Heart right ventricle (tissue), 16 donors: Measurements from ENCODE around the gene LGALS9B. TPM values are rescaled to one million over a fixed set of nuclear protein-coding genes. Genes with fewer than 3 reads are reported as not detected.
"Not testable (repeated sequence)": the region's sequence is repeated elsewhere in the genome, so short reads cannot be mapped to it uniquely, and the experiment has no call there.

Experiments used
- ATAC-seq, 8 donors: fragments of 200-7000 bp; cut with Tn5 transposase; one replicate each; pipeline ENCODE4 v1.9.1; 2020; ENCODE audit warnings: mild to moderate bottlenecking in 8 of 8, moderate library complexity in 8 of 8, moderate number of reproducible peaks in 1 of 8
- DNase-seq, 2 donors: peaks; one replicate each; pipeline ENCODE4 v3.0.0-alpha.2; 2020
- H3K27ac ChIP-seq, 10 donors: fragments of 200-600 bp; sonication (generic) in 2 of 10; one replicate each; pipeline versions ENCODE4 v1.5.0 to v1.8.0; 2020 to 2022; ENCODE audit warnings: mild to moderate bottlenecking in 3 of 10
- H3K27me3 ChIP-seq, 7 donors: fragments of 200-600 bp; one replicate each; pipeline ENCODE4 v1.8.0; 2021 to 2022; ENCODE audit warnings: mild to moderate bottlenecking in 2 of 7
- H3K36me3 ChIP-seq, 9 donors: fragments of 200-600 bp; sonication (generic) in 1 of 9; one replicate each; pipeline versions ENCODE4 v1.5.0 to v1.8.0; 2020 to 2022; ENCODE audit warnings: mild to moderate bottlenecking in 2 of 9
- H3K4me1 ChIP-seq, 9 donors: fragments of 200-600 bp; sonication (generic) in 1 of 9; one replicate each; pipeline versions ENCODE4 v1.5.0 to v1.8.0; 2020 to 2022; ENCODE audit warnings: mild to moderate bottlenecking in 4 of 9
- H3K4me3 ChIP-seq, 10 donors: fragments of 200-600 bp; sonication (generic) in 2 of 10; one replicate each; pipeline versions ENCODE4 v1.5.0 to v1.8.0; 2020 to 2022; ENCODE audit warnings: mild to moderate bottlenecking in 7 of 10, moderate library complexity in 2 of 10
- H3K9me3 ChIP-seq, 11 donors: fragments of 200-600 bp in 10 of 11; sonication (generic) in 2 of 11; one replicate each; pipeline versions ENCODE4 v1.5.0 to v1.8.0; 2013 to 2022; ENCODE audit warnings: mild to moderate bottlenecking in 2 of 11, control low read depth in 1 of 11, moderate library complexity in 1 of 11
- WGBS, 2 donors: extraction: QIAGEN DNeasy Blood & Tissue Kit; methylation state at CpG; one replicate each; pipeline ENCODE4 v1.1.7; 2013; ENCODE audit warnings: inconsistent platforms in 1 of 2; 5-methylcytosine and 5-hydroxymethylcytosine counted together
- intact Hi-C, 10 donors: fragments of 100-400 bp; cut with DNase I; formaldehyde crosslinking; loops; one replicate each; pipeline versions ENCODE4 v1.11.1 to v1.14.2; 2022
- long read RNA-seq, 3 donors: library from polyadenylated mRNA; unstranded; transcript quantifications; one replicate each; pipeline ENCODE4 v2.0.0, GENCODE V29; 2020 to 2021
- polyA plus RNA-seq, 2 donors: library from polyadenylated mRNA; stranded (reverse); fragments of 200-250 nt; gene quantifications; one replicate each; pipeline ENCODE4 v1.2.3, GENCODE V29; 2013
- total RNA-seq, 10 donors: library from RNA; stranded (reverse); fragmentation: NEBNext Ultra II Directional in 3 of 10; extraction: Animal tissue kit (Norgen Biotek cat#: 25700) in 3 of 10; gene quantifications; one replicate each; pipeline versions ENCODE4 v1.2.1 to v1.2.4, GENCODE V29; 2021 to 2023
- donor health status: Arrhythmogenic right ventricular cardiomyopathy.
- donor health status: ischemic (EF 13 %, LVEDD 7.1; RV severe dilation, severe dysfunction).
- donor health status: healthy with polysubstance abuse.
- donor health status: DM: no; HTN: yes; CAD: no.
- donor health status: DM: no; HTN: no; CAD: no.
- donor health status: ischemic (EF 25% LVEDD 6.9; RV normal size, moderate dysfunction).
- donor health status: ischemic (EF 25% LVEDD 5.7; RV mildly dilated, moderate dysfunction).
- donor health status: healthy.
- donor health status: DM: yes; HTN: yes; CAD: no.
- donor health status: Ischemic cardiomyopathy.
- donor health status: ischemic (EF 35%, LVEDD 5.7; RV mildly dilated, moderate dysfunction).
- donor health status: nonischemic (EF 11% LVEDD 7.7; RV severe dilation, severe dysfunction).
- donor health status: DM: yes; HTN: yes; CAD: no.
- donor health status: PGD.
- donor health status: ischemic (EF 29% LVEDD 5.4; RV normal size, mild dysfunction).
- donor health status: nonischemic (EF 23%, LVEDD 6.1; RV moderate dilation, normal function).

Gene LGALS9B
- not detected for total RNA-seq
- not detected for polyA plus RNA-seq
- long read RNA-seq, donor 1 = 0 reads
- long read RNA-seq, donor 2 = 0 reads
- long read RNA-seq, donor 3 = 0 reads

- DNase-seq, intact Hi-C loops, H3K36me3 ChIP-seq, H3K27me3 ChIP-seq, H3K4me1 ChIP-seq, H3K9me3 ChIP-seq, H3K27ac ChIP-seq, ATAC-seq, H3K4me3 ChIP-seq: not testable (repeated sequence)
- no CpG with 5 or more reads among the region's 4 CpGs for WGBS, 2 donors
These were observed at the start of gene LGALS9B for GRCh38 chr17:20467447-20467846. Gene LGALS9B, minus strand, starts transcription at chr17:20467539. Its CDS starts 69 bp downstream, at chr17:20467470.

- H3K4me1 ChIP-seq, H3K4me3 ChIP-seq, ATAC-seq, intact Hi-C loops, H3K9me3 ChIP-seq, H3K27me3 ChIP-seq, DNase-seq, H3K27ac ChIP-seq, H3K36me3 ChIP-seq: not testable (repeated sequence)
- 87 to 94% methylated on average over 6 to 10 of the region's 17 CpGs for WGBS, 2 donors
These were observed 49.6 kb upstream of the LGALS9B start for GRCh38 chr17:20516986-20517385.

- DNase-seq, H3K27me3 ChIP-seq, intact Hi-C loops, H3K36me3 ChIP-seq, H3K4me1 ChIP-seq, ATAC-seq, H3K9me3 ChIP-seq, H3K4me3 ChIP-seq, H3K27ac ChIP-seq: not testable (repeated sequence)
- WGBS, 2 donors = 83% methylated on average over 7 to 9 of the region's 10 CpGs
These were observed 47.8 kb upstream of the LGALS9B start for GRCh38 chr17:20515099-20515498.

- intact Hi-C loops, H3K9me3 ChIP-seq, H3K4me3 ChIP-seq, ATAC-seq, H3K4me1 ChIP-seq, DNase-seq, H3K27me3 ChIP-seq, H3K27ac ChIP-seq, H3K36me3 ChIP-seq: not testable (repeated sequence)
- WGBS, 2 donors = 85 to 95% methylated on average over 2 of the region's 9 CpGs
These were observed 46.2 kb upstream of the LGALS9B start for GRCh38 chr17:20513539-20513938.

GRCh38 chr17:20512378-20512777 is 45.0 kb upstream of the LGALS9B start:
- H3K4me3 ChIP-seq, H3K27ac ChIP-seq, DNase-seq, ATAC-seq, intact Hi-C loops, H3K27me3 ChIP-seq, H3K36me3 ChIP-seq, H3K4me1 ChIP-seq, H3K9me3 ChIP-seq: not testable (repeated sequence)
- no CpG with 5 or more reads among the region's 18 CpGs for WGBS, 2 donors

DNA sequence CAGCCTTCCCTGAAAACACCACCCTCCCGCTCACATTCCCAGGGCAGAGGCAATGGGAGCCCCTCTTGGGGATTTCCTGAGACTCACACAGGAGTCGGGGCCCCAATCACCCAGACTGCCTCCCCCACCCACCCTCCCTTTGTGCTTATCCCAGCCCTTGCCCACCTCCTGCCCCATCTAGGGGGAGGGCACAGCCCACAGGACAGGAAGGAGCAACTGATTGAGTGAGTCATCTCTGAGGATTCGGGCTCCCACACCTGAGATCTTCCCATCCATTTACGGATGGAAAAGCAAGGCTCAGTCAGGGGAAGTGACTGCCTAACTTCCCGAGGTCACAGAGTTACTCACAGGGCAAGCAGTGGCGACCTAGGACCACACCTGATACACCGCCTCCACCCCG is 44.4 kb upstream of the LGALS9B start:
- H3K4me3 ChIP-seq, ATAC-seq, H3K9me3 ChIP-seq, H3K36me3 ChIP-seq, DNase-seq, H3K27me3 ChIP-seq, intact Hi-C loops, H3K27ac ChIP-seq, H3K4me1 ChIP-seq: not testable (repeated sequence)
- no CpG with 5 or more reads among the region's 8 CpGs for WGBS, 2 donors

- peak in 1 of 8 donors; percentile 14 for ATAC-seq
- H3K27ac ChIP-seq, H3K9me3 ChIP-seq, H3K27me3 ChIP-seq, H3K36me3 ChIP-seq, DNase-seq, intact Hi-C loops, H3K4me3 ChIP-seq, H3K4me1 ChIP-seq: not testable (repeated sequence)
- 40 to 88% methylated on average over 1 to 5 of the region's 16 CpGs for WGBS, 2 donors
These were observed 38.0 kb upstream of the LGALS9B start for GRCh38 chr17:20505333-20505732.

GRCh38 chr17:20504388-20505066 is 37.2 kb upstream of the LGALS9B start:
- H3K27ac ChIP-seq, DNase-seq, H3K36me3 ChIP-seq, ATAC-seq, H3K9me3 ChIP-seq, H3K4me1 ChIP-seq, intact Hi-C loops, H3K4me3 ChIP-seq, H3K27me3 ChIP-seq: not testable (repeated sequence)
- WGBS, 2 donors = 75 to 95% methylated on average over 2 of the region's 11 CpGs

GRCh38 chr17:20501896-20502295 is 34.6 kb upstream of the LGALS9B start:
- H3K4me1 ChIP-seq, H3K9me3 ChIP-seq, intact Hi-C loops, H3K27me3 ChIP-seq, H3K4me3 ChIP-seq, H3K27ac ChIP-seq, H3K36me3 ChIP-seq, DNase-seq, ATAC-seq: not testable (repeated sequence)
- WGBS, 2 donors = 31 to 42% methylated on average over 6 to 9 of the region's 11 CpGs

DNA sequence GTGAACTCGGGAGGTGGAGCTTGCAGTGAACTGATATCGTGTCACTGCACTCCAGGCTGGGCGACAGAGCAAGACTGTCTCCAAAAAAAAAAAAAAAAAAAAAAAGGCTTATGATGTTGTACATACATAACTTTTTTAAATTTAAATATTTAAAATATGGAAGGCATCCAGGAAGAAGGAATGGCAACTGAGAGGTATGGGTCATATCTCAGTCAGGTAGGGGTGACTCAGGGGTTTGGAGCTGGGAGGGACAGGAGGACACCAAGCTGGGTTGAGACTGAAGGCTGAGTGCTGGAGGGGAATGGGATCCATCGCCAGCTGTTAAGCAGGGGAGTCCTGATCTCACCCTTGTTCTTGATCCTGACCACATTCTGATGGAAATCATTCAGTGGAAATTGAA is 33.0 kb upstream of the LGALS9B start:
- DNase-seq, H3K9me3 ChIP-seq, intact Hi-C loops, H3K27ac ChIP-seq, H3K27me3 ChIP-seq, H3K36me3 ChIP-seq, ATAC-seq, H3K4me3 ChIP-seq, H3K4me1 ChIP-seq: not testable (repeated sequence)
- WGBS, 2 donors = 76 to 78% methylated on average over 4 of the region's 4 CpGs

DNA sequence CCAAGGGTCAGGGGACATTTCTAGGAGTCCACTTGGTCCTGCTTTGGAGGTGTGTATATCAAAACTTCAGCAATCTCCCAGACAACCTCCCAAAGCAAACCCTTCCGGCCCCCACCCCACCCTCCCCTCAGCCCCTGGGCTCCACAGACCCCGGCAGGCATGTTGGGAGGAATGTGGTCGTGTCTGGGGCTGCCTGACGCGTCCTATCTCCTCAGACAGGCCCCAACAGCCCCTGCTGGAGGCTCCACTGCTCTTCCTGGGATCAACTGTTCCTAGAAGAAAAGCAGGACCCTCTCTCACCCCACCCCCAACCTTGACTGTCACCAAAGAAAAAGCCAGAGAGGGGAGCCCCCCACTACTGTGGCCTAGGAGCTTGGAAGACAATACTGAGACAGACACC is 28.1 kb upstream of the LGALS9B start:
- H3K36me3 ChIP-seq, intact Hi-C loops, H3K4me3 ChIP-seq, H3K27me3 ChIP-seq, H3K9me3 ChIP-seq, H3K27ac ChIP-seq, DNase-seq, H3K4me1 ChIP-seq, ATAC-seq: not testable (repeated sequence)
- WGBS, 2 donors = 53 to 57% methylated on average over 5 of the region's 5 CpGs

- H3K9me3 ChIP-seq, H3K27ac ChIP-seq, intact Hi-C loops, DNase-seq, H3K4me1 ChIP-seq, H3K36me3 ChIP-seq, H3K4me3 ChIP-seq, H3K27me3 ChIP-seq: not testable (repeated sequence)
- WGBS, 2 donors = 88 to 92% methylated on average over 4 to 6 of the region's 9 CpGs
- peak in 1 of 8 donors; percentile 13 for ATAC-seq
These were observed 27.4 kb upstream of the LGALS9B start for GRCh38 chr17:20494735-20495134.
